Right lobe of liver (tissue), 4 donors: ENCODE data around the gene ZFPM1.

Source experiments
- POLR2A ChIP-seq: fragments of 450-650 bp; IDR thresholded peaks from one replicate; pipeline ENCODE4 v1.6.1; 2017; ENCODE audit warnings: antibody characterized with exemption, mild to moderate bottlenecking
- TF ChIP-seq, protein P1 (sequence below), 4 donors: fragments of 200-600 bp in 3 of 4; fragments of 450-650 bp in 1 of 4; IDR thresholded peaks; one replicate each; pipeline versions ENCODE4 v1.5.1 to v1.8.0; 2016 to 2022; ENCODE audit warnings: antibody characterized with exemption in 4 of 4, mild to moderate bottlenecking in 2 of 4
- donor health status: DM: no; HTN: no; CAD: no.
- donor health status: DM: no; HTN: no; CAD: no.
- donor health status: DM: no; HTN: yes; CAD: no.

DNA sequence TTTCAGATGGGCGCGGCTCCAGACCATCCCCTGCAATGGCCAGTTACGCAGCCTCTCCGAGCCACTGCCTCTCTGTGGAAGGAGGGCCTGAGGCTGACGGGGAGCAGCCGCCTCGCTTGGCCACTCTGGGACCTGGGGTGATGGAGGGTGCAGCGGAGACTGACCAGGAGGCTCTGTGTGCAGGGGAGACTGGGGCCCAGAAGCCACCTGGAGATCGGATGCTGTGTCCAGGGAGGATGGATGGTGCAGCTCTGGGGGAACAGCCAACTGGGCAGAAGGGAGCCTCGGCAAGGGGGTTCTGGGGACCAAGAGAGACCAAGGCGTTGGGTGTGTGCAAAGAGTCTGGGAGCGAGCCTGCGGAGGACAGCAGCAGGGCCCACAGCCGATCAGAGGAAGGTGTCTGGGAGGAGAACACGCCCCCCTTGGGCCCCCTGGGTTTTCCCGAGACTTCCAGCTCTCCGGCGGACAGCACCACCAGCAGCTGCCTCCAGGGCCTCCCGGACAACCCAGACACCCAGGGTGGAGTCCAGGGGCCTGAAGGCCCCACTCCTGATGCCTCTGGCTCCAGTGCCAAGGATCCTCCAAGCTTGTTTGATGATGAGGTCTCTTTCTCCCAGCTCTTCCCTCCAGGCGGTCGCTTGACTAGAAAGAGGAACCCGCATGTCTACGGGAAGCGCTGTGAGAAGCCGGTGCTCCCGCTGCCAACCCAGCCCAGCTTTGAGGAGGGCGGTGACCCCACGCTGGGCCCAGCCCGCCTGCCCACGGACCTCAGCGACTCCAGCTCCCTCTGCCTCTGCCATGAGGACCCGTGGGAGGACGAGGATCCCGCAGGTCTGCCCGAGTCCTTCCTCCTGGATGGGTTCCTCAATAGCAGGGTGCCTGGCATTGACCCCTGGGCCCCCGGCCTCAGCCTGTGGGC is 17.4 kb upstream of the ZFPM1 start:
- TF ChIP-seq, protein P1, sequence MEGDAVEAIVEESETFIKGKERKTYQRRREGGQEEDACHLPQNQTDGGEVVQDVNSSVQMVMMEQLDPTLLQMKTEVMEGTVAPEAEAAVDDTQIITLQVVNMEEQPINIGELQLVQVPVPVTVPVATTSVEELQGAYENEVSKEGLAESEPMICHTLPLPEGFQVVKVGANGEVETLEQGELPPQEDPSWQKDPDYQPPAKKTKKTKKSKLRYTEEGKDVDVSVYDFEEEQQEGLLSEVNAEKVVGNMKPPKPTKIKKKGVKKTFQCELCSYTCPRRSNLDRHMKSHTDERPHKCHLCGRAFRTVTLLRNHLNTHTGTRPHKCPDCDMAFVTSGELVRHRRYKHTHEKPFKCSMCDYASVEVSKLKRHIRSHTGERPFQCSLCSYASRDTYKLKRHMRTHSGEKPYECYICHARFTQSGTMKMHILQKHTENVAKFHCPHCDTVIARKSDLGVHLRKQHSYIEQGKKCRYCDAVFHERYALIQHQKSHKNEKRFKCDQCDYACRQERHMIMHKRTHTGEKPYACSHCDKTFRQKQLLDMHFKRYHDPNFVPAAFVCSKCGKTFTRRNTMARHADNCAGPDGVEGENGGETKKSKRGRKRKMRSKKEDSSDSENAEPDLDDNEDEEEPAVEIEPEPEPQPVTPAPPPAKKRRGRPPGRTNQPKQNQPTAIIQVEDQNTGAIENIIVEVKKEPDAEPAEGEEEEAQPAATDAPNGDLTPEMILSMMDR (IDR thresholded peaks at IDR 0.05): no peak
- TF ChIP-seq POLR2A: no peak
